BLaER1 (cell line): ENCODE data around the gene HPSE2.
"Not testable (repeated sequence)": the region's sequence is repeated elsewhere in the genome, so short reads cannot be mapped to it uniquely, and the experiment has no call there.

Source experiments
- H3K27ac ChIP-seq: shearing (Covaris generic); formaldehyde crosslinking; 2 replicates; pipeline ENCODE4 v1.8.1; 2022
- H3K27me3 ChIP-seq: shearing (Covaris generic); formaldehyde crosslinking; 2 replicates; pipeline ENCODE4 v1.8.1; 2022
- H3K36me3 ChIP-seq: shearing (Covaris generic); formaldehyde crosslinking; 2 replicates; pipeline ENCODE4 v1.8.1; 2022
- H3K4me1 ChIP-seq: shearing (Covaris generic); formaldehyde crosslinking; 2 replicates; pipeline ENCODE4 v1.8.1; 2022
- H3K4me2 ChIP-seq: shearing (Covaris generic); formaldehyde crosslinking; 2 replicates; pipeline ENCODE4 v1.8.1; 2022
- H3K4me3 ChIP-seq: shearing (Covaris generic); formaldehyde crosslinking; 2 replicates; pipeline ENCODE4 v1.8.1; 2022
- H3K9ac ChIP-seq: shearing (Covaris generic); formaldehyde crosslinking; 2 replicates; pipeline ENCODE4 v1.8.1; 2022
- H3K9me3 ChIP-seq: shearing (Covaris generic); formaldehyde crosslinking; 2 replicates; pipeline ENCODE4 v1.8.1; 2022
- H4K20me1 ChIP-seq: shearing (Covaris generic); formaldehyde crosslinking; 2 replicates; pipeline ENCODE4 v1.8.1; 2022
- Cebpa-rat ChIP-seq: shearing (Covaris generic); IDR thresholded peaks from 2 replicates; pipeline ENCODE4 v1.8.1; 2022

HPSE2 gene

DNA sequence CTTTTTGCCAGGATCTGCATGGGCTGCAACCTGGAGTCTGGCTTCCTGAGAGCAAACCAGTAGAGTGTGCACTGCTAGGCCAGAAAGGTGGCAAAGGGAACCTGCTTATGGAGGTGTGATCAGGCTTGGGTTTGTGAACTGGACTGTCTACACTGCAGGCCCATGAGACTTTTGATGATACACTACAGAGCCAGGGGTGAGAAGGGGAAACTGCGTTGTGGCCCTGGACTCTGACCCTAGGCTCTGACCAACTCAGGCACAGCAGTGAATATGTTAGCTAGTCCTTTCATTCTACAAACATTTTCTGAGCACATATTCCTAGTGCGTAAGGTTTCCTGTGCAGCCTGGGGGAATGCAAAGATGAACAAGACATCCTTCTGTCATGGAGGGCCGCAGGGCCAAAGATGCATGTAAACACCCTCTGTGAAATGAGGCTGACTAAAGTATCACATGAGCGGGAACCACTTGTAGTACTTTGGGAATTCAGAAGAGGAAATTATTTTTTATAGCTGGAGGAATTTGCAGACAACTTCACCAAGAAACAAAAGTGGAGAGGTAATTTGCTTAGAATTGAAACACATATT lies 725.1 kb downstream of the HPSE2 start:
- Histone ChIP-seq H3K4me3 (no peak overlapping the region), H3K9me3 (no peaks in the 10 kb centered on the region), H3K4me2 (no peak overlapping the region), H3K4me1 (no peaks in the 10 kb centered on the region), H4K20me1 (no peaks in the 10 kb centered on the region), H3K36me3 (no peaks in the 10 kb centered on the region), H3K9ac (no peak overlapping the region), H3K27me3 (no peaks in the 10 kb centered on the region), H3K27ac (no peak overlapping the region)
- TF ChIP-seq Cebpa-rat: no peak

DNA sequence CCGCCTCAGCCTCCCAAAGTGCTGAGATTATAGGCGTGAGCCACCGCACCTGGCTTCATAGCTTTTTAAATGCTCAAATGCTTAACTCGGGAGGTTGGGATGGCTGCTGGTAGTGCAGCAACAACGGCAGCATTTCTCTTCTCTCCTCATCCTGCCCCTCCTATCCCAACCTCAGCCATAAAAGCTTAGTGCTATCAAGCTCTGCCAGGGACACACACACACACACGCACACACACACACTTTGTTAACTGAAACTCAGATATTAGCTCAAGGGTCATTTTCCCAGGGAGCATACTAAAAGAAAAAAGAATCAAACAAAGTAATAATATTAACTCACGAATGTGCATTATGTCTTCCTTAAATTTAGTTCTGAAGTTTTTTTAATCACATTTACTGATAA lies 725.9 kb downstream of the HPSE2 start:
- no peaks in the 10 kb centered on the region for H3K36me3 ChIP-seq
- no peaks in the 10 kb centered on the region for H3K4me1 ChIP-seq
- no peaks in the 10 kb centered on the region for H3K9me3 ChIP-seq
- H3K9ac ChIP-seq: no peak overlapping the region
- no peak overlapping the region for H3K27ac ChIP-seq
- no peaks in the 10 kb centered on the region for H3K27me3 ChIP-seq
- H3K4me3 ChIP-seq: no peak overlapping the region
- no peak overlapping the region for H3K4me2 ChIP-seq
- H4K20me1 ChIP-seq: no peaks in the 10 kb centered on the region
- TF ChIP-seq Cebpa-rat: no peak

DNA sequence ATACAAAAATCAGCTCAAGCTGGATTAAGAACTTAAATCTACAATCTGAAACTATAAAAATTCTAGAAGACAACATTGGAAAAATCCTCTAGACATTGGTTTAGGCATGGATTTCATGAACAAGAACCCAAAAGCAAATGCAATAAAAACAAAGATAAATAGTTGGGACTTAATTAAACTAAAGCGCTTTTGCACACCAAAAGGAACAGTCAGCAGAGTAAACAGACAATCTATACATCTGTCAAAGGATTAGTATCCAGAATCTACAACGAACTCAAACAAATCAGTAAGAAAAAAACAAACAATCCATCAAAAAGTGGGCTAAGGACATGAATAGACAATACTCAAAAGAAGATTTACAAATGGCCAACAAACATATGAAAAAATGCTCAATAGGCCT lies 733.1 kb downstream of the HPSE2 start:
- H3K9ac ChIP-seq, H3K9me3 ChIP-seq, H4K20me1 ChIP-seq, H3K4me3 ChIP-seq, H3K4me2 ChIP-seq, H3K4me1 ChIP-seq, H3K36me3 ChIP-seq, H3K27me3 ChIP-seq, H3K27ac ChIP-seq: not testable (repeated sequence)

DNA sequence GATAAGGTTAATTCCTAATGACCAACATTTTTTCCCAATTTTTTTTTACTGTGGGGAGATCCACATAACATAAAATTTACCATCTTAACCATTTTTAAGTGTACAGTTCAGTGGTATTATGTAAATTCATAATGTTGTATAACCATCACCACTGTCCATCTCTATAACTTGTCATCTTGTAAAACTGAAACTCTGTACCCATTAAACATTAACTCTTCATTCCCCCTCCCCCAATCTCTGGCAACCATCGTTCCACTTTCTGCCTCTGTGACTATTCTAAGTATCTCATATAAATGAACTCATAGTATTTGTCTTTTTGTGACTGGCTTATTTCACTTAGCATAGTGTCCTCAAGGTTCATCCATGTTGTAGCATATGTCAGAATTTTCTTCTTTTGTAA lies 742.9 kb downstream of the HPSE2 start:
- no peak overlapping the region for H3K4me3 ChIP-seq
- no peak overlapping the region for H3K9ac ChIP-seq
- H4K20me1 ChIP-seq: no peaks in the 10 kb centered on the region
- H3K36me3 ChIP-seq: no peaks in the 10 kb centered on the region
- TF ChIP-seq Cebpa-rat: no peak
- peaks cover 16% of the 10 kb centered on the region for H3K9me3 ChIP-seq
- H3K27ac ChIP-seq: no peak overlapping the region
- no peaks in the 10 kb centered on the region for H3K4me1 ChIP-seq
- no peaks in the 10 kb centered on the region for H3K27me3 ChIP-seq
- H3K4me2 ChIP-seq: no peak overlapping the region

DNA sequence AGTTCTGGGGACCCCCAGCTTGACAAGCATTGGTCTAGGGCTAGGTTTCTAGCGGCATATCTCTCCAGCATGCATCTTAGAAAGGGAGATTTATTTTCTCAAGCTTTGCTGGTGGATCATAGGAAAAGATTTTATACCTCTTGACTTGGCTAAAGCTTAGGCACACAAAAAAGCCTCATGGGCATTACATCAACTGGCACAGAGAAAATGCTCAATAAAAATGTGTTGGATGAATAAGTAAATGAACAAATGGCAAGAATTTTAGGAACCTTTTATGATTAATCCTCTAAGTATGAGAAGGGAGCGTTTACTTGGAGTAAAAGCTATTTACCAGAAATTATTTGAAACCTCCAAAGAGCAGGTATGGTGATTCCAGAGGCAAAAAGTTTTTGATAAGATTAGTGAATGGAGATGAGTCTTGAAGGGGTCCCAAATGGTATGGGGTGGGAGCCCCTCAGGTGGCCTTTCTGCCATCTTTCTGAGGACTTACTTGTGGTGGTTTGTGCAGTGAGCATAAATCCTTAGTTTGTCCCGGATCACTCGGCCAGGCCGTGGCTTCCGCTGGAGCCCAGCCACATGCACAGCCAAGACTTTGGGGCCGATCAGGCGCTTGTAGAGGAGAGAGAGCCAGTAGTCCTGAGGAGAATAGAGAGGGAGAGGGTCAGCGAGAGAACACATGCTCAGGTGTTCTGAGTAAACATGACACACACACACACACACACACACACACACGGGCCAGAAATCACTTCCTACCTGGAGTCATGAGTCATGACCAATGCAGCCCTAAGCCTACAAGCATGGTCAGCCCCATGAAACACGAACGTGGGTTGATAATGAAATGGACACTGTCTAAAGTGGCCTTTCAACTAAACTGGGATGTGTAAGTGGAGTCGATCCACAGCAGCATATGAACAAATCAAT lies 745.8 kb downstream of the HPSE2 start:
- Histone ChIP-seq H3K9ac (no peak overlapping the region), H3K4me3 (no peak overlapping the region), H3K4me1 (no peaks in the 10 kb centered on the region), H3K27ac (no peak overlapping the region), H3K27me3 (no peaks in the 10 kb centered on the region), H3K36me3 (no peaks in the 10 kb centered on the region), H4K20me1 (no peaks in the 10 kb centered on the region), H3K4me2 (no peak overlapping the region), H3K9me3 (peaks cover under 1% of the 10 kb centered on the region)
- TF ChIP-seq Cebpa-rat: no peak

DNA sequence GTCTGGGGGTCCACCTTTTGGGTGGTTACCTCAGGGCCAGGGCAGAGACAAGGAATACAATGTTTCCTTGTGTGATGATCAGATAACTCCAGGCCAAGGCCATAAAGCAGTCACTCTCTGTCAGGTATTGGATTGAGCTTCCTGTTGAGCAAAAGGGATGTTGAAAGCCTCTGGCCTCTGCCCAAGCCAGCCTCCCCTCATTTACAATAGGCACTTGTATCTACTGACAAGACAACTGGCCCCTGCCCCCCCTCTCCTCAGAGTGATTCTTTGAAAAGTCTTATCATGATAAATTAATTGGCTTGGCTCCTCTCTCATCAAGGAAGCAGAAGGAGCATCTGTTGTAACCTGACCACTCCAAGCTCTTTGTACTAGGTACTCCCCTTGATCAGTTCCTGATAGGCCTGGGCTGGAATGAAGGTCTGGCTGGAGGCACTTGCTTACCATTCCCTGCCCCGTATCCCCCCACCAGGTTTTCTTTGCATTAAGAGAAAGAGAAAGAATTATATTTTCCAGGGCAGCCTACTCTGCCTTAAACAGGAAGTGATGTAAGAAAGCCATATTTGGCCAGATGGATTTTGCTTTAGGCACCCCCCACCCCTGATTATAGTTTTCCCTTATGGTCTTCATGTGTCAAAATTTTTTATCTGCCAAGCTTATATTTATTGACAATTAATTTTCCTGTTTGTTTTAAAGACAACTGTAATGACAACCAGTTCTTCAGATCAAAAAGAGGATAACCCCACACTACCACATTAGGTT lies 746.8 kb downstream of the HPSE2 start:
- no peaks in the 10 kb centered on the region for H3K27me3 ChIP-seq
- H3K9me3 ChIP-seq: no peaks in the 10 kb centered on the region
- H3K4me3 ChIP-seq: no peak overlapping the region
- no peak overlapping the region for H3K9ac ChIP-seq
- H4K20me1 ChIP-seq: no peaks in the 10 kb centered on the region
- no peaks in the 10 kb centered on the region for H3K4me1 ChIP-seq
- no peak overlapping the region for H3K4me2 ChIP-seq
- H3K27ac ChIP-seq: no peak overlapping the region
- TF ChIP-seq Cebpa-rat: no peak
- no peaks in the 10 kb centered on the region for H3K36me3 ChIP-seq

DNA sequence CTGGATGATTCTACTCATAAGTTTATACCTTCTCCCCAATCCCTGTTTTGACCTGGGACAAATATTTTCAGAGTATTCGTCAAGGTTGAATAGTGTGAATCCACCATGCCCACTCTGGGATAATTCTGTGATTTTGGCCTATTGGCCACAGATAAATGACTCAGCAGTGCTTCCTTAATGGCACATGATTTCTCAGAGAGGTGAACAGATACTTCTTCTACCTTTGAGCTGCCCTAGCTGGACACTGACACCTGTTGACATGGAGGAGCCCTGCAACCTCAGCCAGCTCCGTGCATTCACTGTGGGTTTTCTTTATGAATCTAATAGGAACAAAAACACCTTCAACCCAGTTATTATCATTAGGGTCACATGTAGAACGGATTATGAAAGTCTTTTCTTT lies 748.0 kb downstream of the HPSE2 start:
- H4K20me1 ChIP-seq: no peaks in the 10 kb centered on the region
- H3K9ac ChIP-seq: no peak overlapping the region
- H3K4me1 ChIP-seq: peaks cover 3% of the 10 kb centered on the region
- H3K9me3 ChIP-seq: no peaks in the 10 kb centered on the region
- no peak for TF ChIP-seq Cebpa-rat
- no peak overlapping the region for H3K27ac ChIP-seq
- no peak overlapping the region for H3K4me3 ChIP-seq
- no peak overlapping the region for H3K4me2 ChIP-seq
- no peaks in the 10 kb centered on the region for H3K36me3 ChIP-seq
- H3K27me3 ChIP-seq: no peaks in the 10 kb centered on the region

DNA sequence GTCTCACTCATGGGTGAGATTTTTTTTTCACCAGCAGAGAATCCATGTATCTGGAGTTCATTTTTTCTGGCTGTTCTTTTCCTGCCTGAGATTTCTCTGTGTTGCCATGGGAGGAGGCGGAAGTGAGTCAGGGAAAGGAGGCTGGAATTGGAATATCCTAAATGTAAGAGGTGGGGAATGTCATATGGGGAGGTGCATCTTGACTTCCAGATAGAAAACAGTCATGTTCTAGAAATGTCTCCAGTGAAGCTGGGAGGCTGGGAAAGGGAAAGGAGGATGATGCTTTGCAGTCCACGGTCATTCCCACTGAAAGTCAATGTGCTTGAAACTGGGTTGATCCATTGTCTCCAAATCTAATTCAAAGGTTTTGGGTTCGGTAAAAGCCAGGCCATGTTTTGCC lies 749.2 kb downstream of the HPSE2 start:
- peaks cover 7% of the 10 kb centered on the region for H3K4me1 ChIP-seq
- TF ChIP-seq Cebpa-rat: no peak
- H3K27me3 ChIP-seq: no peaks in the 10 kb centered on the region; the same call in 1 of the 2 replicates
- H3K9ac ChIP-seq: no peak overlapping the region
- H3K4me3 ChIP-seq: no peak overlapping the region
- no peak overlapping the region for H3K4me2 ChIP-seq
- H3K9me3 ChIP-seq: no peaks in the 10 kb centered on the region
- H4K20me1 ChIP-seq: no peaks in the 10 kb centered on the region
- H3K36me3 ChIP-seq: no peaks in the 10 kb centered on the region
- H3K27ac ChIP-seq: no peak overlapping the region

DNA sequence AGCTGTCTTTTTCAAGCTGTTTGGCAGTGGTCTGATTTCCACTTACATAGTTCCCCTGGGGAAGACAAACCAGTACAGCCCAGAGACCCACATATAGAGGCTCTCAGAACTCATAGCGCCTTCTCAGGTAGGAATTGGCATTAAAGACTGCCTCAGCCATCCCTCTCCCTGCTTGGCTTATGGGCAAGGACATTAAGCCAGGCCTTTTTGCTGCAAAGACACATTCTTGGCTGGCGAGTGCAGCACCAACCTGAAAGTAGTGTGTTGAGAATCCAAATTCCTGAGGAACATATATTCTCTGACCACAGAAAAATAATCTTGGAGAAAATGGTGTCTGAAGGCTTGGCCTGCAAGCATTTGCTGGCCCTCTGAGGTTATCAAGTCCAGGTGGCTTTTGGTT lies 749.7 kb downstream of the HPSE2 start:
- Histone ChIP-seq H3K4me1 (peaks cover 7% of the 10 kb centered on the region), H3K36me3 (no peaks in the 10 kb centered on the region), H3K9me3 (no peaks in the 10 kb centered on the region), H3K27me3 (no peaks in the 10 kb centered on the region; the same call in 1 of the 2 replicates), H3K9ac (no peak overlapping the region), H3K4me3 (no peak overlapping the region), H3K27ac (no peak overlapping the region), H4K20me1 (no peaks in the 10 kb centered on the region), H3K4me2 (no peak overlapping the region)
- no peak for TF ChIP-seq Cebpa-rat

DNA sequence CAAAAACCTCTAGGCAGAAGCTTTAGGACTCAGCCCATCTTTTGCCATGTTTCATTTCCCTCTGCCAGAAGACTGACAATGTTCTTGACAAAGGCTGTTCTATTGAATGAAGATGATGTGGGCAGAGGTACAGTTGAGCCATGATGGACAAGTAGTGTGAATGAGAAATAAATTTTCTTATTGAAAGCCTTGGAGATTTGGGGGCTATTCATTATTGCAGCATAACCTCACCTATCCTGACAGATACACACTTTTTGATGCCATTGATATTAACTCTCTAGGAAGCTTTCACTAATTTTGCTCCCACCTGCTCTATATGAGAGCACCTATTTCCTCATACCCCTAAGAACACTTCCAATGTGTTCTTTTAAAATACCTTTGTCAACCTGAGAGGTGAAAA lies 752.0 kb downstream of the HPSE2 start:
- H3K4me1 ChIP-seq: peaks cover 17% of the 10 kb centered on the region
- no peak overlapping the region for H3K27ac ChIP-seq
- no peak overlapping the region for H3K9ac ChIP-seq
- H3K27me3 ChIP-seq: no peaks in the 10 kb centered on the region; the same call in 1 of the 2 replicates
- no peak overlapping the region for H3K4me2 ChIP-seq
- no peak for TF ChIP-seq Cebpa-rat
- no peaks in the 10 kb centered on the region for H3K36me3 ChIP-seq
- no peaks in the 10 kb centered on the region for H3K9me3 ChIP-seq
- H4K20me1 ChIP-seq: no peaks in the 10 kb centered on the region
- H3K4me3 ChIP-seq: no peak overlapping the region
